ENCODE data around the gene DNAJC7. TPM values are rescaled to one million over a fixed set of nuclear protein-coding genes. Genes with fewer than 3 reads are reported as not detected.
"Not testable (repeated sequence)": the region's sequence is repeated elsewhere in the genome, so short reads cannot be mapped to it uniquely, and the experiment has no call there.

Gene DNAJC7
- total and polyA plus RNA-seq, 8 donors, result 62.1 to 161 (median 137) TPM

- intact Hi-C loops (cut with DNase I), result loop anchor here in 1 of 2 donors (10.0 kb wide), 1 partner anchor 46 kb away; the partner anchor contains the start of gene CNP
- Histone ChIP-seq H3K4me1 (peaks cover 34 to 84% of the 10 kb centered on the region in 2 donors), H3K9me3 (no peaks in the 10 kb centered on the region), H3K27ac (peak overlapping the region in 1 of 2 donors; percentile 72), H3K36me3 (peaks cover 0 to 14% of the 10 kb centered on the region in 2 donors), H3K27me3 (no peaks in the 10 kb centered on the region), H3K4me3 (no peak overlapping the region)
- DNase-seq, result no peak
- no peak for ATAC-seq
- no peak for TF ChIP-seq CTCF (IDR thresholded peaks at IDR 0.05)
Measured at GRCh38 chr17:42010898-42011516, 6.2 kb downstream of the DNAJC7 start.

DNA sequence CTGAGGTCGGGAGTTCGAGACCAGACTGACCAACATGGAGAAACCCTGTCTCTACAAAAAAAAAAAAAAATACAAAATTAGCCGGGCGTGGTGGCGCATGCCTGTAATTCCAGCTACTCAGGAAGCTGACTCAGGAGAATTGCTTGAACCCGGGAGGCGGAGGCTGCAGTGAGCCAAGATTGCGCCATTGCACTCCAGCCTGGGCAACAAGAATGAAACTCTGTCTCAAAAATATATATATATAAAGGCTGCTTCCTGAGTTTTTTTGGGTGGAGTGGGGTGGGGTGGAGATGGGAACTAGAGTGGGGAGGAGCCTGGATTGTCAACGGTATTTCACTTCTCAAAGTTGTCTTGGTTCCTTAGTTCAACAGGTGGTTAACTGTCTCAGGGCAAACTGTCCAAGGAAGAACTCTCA is 7.0 kb downstream of the DNAJC7 start:
- Histone ChIP-seq H3K36me3 (peaks cover 0 to 14% of the 10 kb centered on the region in 2 donors), H3K4me1 (peaks cover 29 to 84% of the 10 kb centered on the region in 2 donors), H3K27ac (peak overlapping the region; percentile 33 to 72)
- H3K4me3 ChIP-seq, H3K9me3 ChIP-seq, H3K27me3 ChIP-seq: not testable (repeated sequence)
- peak in 1 of 4 donors; percentile 47 for DNase-seq
- intact Hi-C loops (cut with DNase I), result loop anchor here in 1 of 2 donors (10.0 kb wide), 1 partner anchor 45 kb away; the partner anchor contains the start of gene CNP
- ATAC-seq, result peak; percentile 68

DNA sequence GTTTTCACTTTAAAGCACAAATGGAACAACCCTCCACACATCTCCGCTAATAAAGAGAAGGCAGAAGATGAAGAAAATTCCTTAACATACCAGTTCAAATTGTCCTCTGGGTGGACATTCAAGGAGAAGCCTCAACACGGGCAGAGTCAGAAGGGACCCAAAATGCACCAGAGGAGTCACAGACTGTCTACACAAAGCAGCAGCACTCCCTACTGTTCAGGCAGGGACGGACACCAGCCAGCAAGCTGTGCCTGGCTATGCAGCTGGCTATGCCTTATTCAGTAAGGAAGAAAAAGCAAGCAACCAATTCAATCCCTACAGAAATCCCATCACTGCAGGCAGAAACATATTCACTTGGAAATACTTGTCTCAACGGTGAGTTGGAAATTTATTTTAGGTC is 8.1 kb downstream of the DNAJC7 start:
- no peak for DNase-seq
- no peak for ATAC-seq
- intact Hi-C loops (cut with DNase I), result no loop called here
- H3K4me3 ChIP-seq, result no peak overlapping the region
- no peak for TF ChIP-seq CTCF (IDR thresholded peaks at IDR 0.05)
- H3K4me1 ChIP-seq, result peaks cover 29 to 84% of the 10 kb centered on the region in 2 donors
- no peaks in the 10 kb centered on the region for H3K27me3 ChIP-seq
- peak overlapping the region in 1 of 2 donors; percentile 72 for H3K27ac ChIP-seq
- H3K36me3 ChIP-seq, result peaks cover 0 to 14% of the 10 kb centered on the region in 2 donors
- H3K9me3 ChIP-seq, result no peaks in the 10 kb centered on the region

GRCh38 chr17:42005166-42005565 is 12.1 kb downstream of the DNAJC7 start:
- ATAC-seq, result no peak
- Histone ChIP-seq H3K27me3 (no peaks in the 10 kb centered on the region), H3K27ac (no peak overlapping the region), H3K4me3 (no peak overlapping the region), H3K9me3 (no peaks in the 10 kb centered on the region), H3K4me1 (peaks cover 19 to 80% of the 10 kb centered on the region in 2 donors), H3K36me3 (peaks cover 0 to 24% of the 10 kb centered on the region in 2 donors)
- intact Hi-C loops (cut with DNase I), result no loop called here
- TF ChIP-seq CTCF (IDR thresholded peaks at IDR 0.05), result no peak
- no peak for DNase-seq

GRCh38 chr17:42002792-42003301 is 14.4 kb downstream of the DNAJC7 start:
- Histone ChIP-seq H3K4me1 (peaks cover 13 to 68% of the 10 kb centered on the region in 2 donors), H3K27me3 (no peaks in the 10 kb centered on the region), H3K27ac (no peak overlapping the region), H3K9me3 (no peaks in the 10 kb centered on the region), H3K36me3 (peaks cover 0 to 38% of the 10 kb centered on the region in 2 donors), H3K4me3 (no peak overlapping the region)
- no peak for DNase-seq
- ATAC-seq, result no peak
- no peak for TF ChIP-seq CTCF (IDR thresholded peaks at IDR 0.05)
- intact Hi-C loops (cut with DNase I), result no loop called here
